ENCODE measurements around the gene EXOC4.

DNA sequence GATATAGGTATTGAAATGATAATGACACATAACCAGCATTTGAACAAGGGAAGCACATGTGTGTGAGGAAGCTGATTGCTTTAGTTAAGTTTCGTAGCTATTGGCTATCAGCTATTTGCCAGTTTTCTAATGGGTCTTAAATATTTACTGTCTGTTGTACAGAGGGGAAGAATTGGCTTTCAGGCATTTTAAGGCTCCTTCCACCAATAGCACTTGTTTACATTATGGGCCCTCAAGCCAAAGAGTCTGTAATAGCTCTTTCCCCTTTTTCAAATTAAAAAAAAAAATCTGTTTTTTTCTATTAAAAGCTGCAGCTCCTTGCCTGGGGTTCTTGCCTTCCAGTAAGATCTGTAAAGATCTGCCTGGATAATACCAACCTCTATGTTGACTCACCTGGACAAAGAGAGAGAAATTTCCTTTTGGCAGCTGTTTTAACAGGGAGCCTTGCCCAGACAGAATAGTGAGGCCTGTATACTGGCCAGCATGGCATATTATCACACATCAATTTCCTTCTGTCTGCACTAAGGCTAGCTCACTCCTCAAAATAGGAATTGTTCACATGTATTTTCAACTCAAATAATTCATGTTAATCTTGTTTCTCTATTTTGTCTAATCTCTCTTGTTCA lies 769.5 kb downstream of the EXOC4 start:
- no peak for TF ChIP-seq CTCF (IDR thresholded peaks at IDR 0.05; ENCODE audit: low read length)
- no peak for TF ChIP-seq EZH2 (IDR thresholded peaks at IDR 0.05; ENCODE audit: borderline replicate concordance, low read length)

All from OCI-LY1 (cell line).